Thoracic aorta (tissue), 2 donors: Measurements from ENCODE around the gene OIT3. TPM values are rescaled to one million over a fixed set of nuclear protein-coding genes. Genes with fewer than 3 reads are reported as not detected.

Experiments used
- ATAC-seq: fragments of 150-250 bp; one replicate; pipeline ENCODE4 v1.8.0; 2017; ENCODE audit warnings: low read depth; ENCODE audit not compliant: insufficient number of reproducible peaks, low FRiP score
- DNase-seq: peaks from one replicate; pipeline ENCODE4 v3.0.0-alpha.2; 2020; ENCODE audit warnings: low spot score
- H3K27ac ChIP-seq, 2 donors: fragments of 200-600 bp; sonication (generic); 1 replicate in 1 of 2; 2 replicates in 1 of 2; pipeline ENCODE4 v1.5.1; 2016; ENCODE audit warnings: mild to moderate bottlenecking in 2 of 2, moderate library complexity in 2 of 2
- H3K27me3 ChIP-seq: fragments of 200-600 bp; sonication (generic); replicated peaks from 2 replicates; pipeline ENCODE4 v1.6.0; 2016; ENCODE audit warnings: mild to moderate bottlenecking; ENCODE audit not compliant: insufficient read depth
- H3K36me3 ChIP-seq: fragments of 200-600 bp; sonication (generic); one replicate; pipeline ENCODE4 v1.5.1; 2016
- H3K4me1 ChIP-seq, 2 donors: fragments of 200-600 bp; sonication (generic); 1 replicate in 1 of 2; 2 replicates in 1 of 2; pipeline versions ENCODE4 v1.5.1 to v1.6.0; 2016; ENCODE audit warnings: low read depth in 2 of 2, mild to moderate bottlenecking in 1 of 2; ENCODE audit not compliant: control insufficient read depth in 1 of 2
- H3K4me3 ChIP-seq: fragments of 200-600 bp; sonication (generic); 2 replicates; pipeline ENCODE4 v1.5.1; 2016; ENCODE audit warnings: mild to moderate bottlenecking
- H3K9me3 ChIP-seq: fragments of 200-600 bp; sonication (generic); 2 replicates; pipeline ENCODE4 v1.5.1; 2016
- CTCF ChIP-seq: fragments of 200-600 bp; sonication (generic); IDR thresholded peaks from one replicate; pipeline ENCODE4 v1.5.1; 2019; ENCODE audit warnings: antibody characterized with exemption
- total RNA-seq, 2 donors: library from RNA; depleted of rRNA; stranded (reverse); fragments of >200 nt; gene quantifications; one replicate each; pipeline versions ENCODE4 v1.1.0 to v1.2.3, GENCODE V29; 2016

The OIT3 gene
- total RNA-seq, 2 donors from 2014 or later: not detected

- no peak overlapping the region for H3K4me3 ChIP-seq
- no peak for DNase-seq
- H3K9me3 ChIP-seq: no peaks in the 10 kb centered on the region
- H3K27me3 ChIP-seq: no peaks in the 10 kb centered on the region
- ATAC-seq: no peak
- H3K4me1 ChIP-seq: no peaks in the 10 kb centered on the region
- no peak overlapping the region for H3K27ac ChIP-seq
- peaks cover 5% of the 10 kb centered on the region for H3K36me3 ChIP-seq
- TF ChIP-seq CTCF: peak; percentile 33
Observed at GRCh38 chr10:72875250-72876055, 18.1 kb upstream of the OIT3 start.

- Histone ChIP-seq H3K9me3 (no peaks in the 10 kb centered on the region), H3K27me3 (no peaks in the 10 kb centered on the region), H3K27ac (no peak overlapping the region), H3K4me1 (no peaks in the 10 kb centered on the region), H3K4me3 (no peak overlapping the region), H3K36me3 (peaks cover 3% of the 10 kb centered on the region)
- ATAC-seq: no peak
- no peak for TF ChIP-seq CTCF
- no peak for DNase-seq
Observed at GRCh38 chr10:72879245-72879644, 14.3 kb upstream of the OIT3 start.

GRCh38 chr10:72881291-72881690, 12.2 kb upstream of the OIT3 start:
- H3K36me3 ChIP-seq: peaks cover 16% of the 10 kb centered on the region

GRCh38 chr10:72883861-72884260, 9.7 kb upstream of the OIT3 start:
- no peak for ATAC-seq
- H3K4me1 ChIP-seq: no peaks in the 10 kb centered on the region
- no peak for DNase-seq
- peaks cover 18% of the 10 kb centered on the region for H3K36me3 ChIP-seq
- H3K9me3 ChIP-seq: no peaks in the 10 kb centered on the region
- H3K27me3 ChIP-seq: no peaks in the 10 kb centered on the region
- no peak overlapping the region for H3K4me3 ChIP-seq
- no peak overlapping the region for H3K27ac ChIP-seq
- no peak for TF ChIP-seq CTCF

More at GRCh38 chr10:72881291-72881690, 12.2 kb upstream of the OIT3 start:
- Histone ChIP-seq H3K4me3 (no peak overlapping the region), H3K9me3 (no peaks in the 10 kb centered on the region), H3K27me3 (no peaks in the 10 kb centered on the region), H3K4me1 (no peaks in the 10 kb centered on the region), H3K27ac (no peak overlapping the region)
- DNase-seq: no peak
- no peak for ATAC-seq
- no peak for TF ChIP-seq CTCF

- TF ChIP-seq CTCF: no peak
- ATAC-seq (no peak), DNase-seq (no peak)
- Histone ChIP-seq H3K4me1 (no peaks in the 10 kb centered on the region), H3K9me3 (no peaks in the 10 kb centered on the region), H3K27ac (no peak overlapping the region), H3K27me3 (no peaks in the 10 kb centered on the region), H3K36me3 (peaks cover 18% of the 10 kb centered on the region), H3K4me3 (no peak overlapping the region)
Observed at GRCh38 chr10:72885953-72886352, 7.6 kb upstream of the OIT3 start.
